Measurements from ENCODE around the gene KIAA0513.

The KIAA0513 gene

DNA sequence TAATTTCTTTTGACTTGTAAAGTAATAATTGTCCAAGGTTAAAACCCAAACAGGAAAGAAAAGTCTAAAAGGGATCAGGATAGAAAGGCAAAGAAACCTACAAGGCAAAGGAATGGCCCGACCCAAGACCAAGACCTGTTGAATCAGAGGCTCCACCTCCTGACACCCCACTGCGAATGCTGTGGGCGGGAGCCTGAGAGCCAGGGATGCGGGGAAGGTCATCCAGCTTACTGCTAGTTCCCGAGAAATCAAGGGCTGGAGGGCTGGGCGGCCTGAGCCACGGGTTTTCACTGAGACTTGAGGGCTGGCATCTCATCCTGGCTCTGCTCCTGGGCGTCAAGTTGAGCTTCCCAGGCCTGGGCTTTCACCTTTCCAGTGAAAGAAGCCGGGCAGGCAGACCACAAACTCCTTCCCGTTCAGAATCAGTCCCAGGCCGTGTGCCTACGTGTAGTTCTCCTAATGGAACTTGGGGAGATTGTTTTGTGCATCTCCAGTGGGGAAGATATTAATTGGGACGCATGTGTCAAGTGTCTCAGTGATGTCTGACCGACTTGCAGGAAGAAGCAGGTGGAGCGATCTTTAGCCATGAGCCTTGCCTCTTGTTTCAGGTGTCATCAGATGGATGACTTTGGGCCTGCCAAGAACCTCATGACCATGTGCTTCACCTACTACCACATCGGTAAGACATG, 47.8 kb downstream of the KIAA0513 start:
- DNase-seq, result no peak

DNA sequence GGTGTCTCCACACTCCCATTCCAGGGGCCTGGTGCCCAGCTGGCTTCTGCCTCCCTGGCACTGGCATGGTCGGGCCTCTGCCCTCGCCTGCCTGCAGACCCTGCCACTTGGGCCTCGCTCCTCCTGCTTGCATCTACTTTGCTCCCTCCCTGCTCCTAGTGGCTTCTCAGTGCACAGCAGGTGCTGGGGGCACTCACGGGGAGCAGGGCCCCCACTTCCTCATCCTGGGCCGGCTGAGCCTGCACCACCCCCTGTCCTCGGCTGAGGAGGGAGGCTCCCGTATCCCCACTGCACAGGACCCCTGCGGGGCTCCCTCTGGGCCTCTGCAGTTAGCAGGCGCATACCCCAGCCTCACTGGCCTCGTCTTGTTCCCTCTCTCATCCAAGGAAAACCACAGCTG, 49.4 kb downstream of the KIAA0513 start:
- DNase-seq, result no peak

DNA sequence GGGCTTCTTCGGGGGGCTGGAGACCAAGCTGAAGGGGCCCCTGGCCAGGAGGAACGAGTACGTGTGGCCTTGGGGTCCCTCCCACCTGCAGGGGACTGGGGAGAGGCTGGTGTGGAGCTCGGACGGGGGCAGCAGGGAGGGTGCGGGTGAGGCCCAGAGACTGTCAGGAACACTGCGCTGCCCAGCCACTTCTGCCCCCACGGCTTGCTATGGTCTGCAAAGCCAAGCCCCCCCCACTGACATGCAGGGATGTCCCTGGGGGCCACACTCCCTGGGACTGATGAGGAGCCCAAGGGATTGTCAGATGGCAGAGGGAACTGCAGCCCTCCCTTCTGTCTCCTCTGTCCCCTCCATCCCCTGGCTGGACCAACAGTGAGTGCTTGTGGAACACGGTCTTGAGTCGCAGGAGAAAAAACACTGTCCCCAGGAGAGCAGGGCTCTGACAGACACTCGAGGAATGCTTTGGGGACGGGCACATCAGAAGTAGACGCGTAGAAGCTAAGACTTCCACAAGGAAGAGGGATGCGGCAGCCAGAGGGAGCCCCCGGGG, 50.1 kb downstream of the KIAA0513 start:
- no peak for DNase-seq

DNA sequence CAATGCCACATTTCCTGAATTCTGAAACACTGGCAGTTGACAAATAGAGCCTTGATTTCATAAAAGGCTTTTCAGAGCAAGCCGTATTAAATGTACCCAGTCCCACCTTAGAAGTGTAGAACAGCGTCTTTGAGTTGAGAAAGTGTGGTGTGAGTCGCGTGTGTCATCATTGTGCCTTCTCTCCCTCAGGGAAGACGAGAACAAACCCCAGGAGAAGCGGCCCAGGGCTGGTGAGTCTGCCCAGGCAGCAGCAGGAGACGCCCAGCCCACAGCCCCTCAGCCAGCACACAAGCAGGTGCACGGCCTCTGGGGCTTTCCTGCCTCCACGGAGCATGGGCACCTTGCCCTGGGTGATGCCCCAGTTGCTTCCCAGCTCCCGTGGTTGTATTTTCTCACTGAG, 50.6 kb downstream of the KIAA0513 start:
- DNase-seq, result no peak

DNA sequence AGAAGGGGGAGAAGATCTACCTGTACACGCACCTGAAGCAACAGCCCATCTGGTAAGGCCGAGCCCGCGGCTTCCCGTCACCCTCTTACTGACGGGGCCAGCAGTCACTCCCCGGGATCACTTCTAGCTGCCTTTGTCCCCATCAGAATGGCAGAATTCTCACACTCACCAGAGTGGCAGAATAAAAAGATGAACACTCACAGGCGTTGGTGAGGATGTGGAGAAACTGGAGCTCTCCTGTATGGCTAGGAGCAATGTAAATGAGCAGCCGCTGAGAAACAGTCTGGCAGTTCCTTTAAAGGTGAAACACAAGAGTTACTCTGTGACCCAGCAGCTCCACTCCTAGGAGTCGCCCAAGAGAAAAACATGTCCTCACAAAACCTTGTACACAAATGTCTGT, 51.4 kb downstream of the KIAA0513 start:
- no peak for DNase-seq

DNA sequence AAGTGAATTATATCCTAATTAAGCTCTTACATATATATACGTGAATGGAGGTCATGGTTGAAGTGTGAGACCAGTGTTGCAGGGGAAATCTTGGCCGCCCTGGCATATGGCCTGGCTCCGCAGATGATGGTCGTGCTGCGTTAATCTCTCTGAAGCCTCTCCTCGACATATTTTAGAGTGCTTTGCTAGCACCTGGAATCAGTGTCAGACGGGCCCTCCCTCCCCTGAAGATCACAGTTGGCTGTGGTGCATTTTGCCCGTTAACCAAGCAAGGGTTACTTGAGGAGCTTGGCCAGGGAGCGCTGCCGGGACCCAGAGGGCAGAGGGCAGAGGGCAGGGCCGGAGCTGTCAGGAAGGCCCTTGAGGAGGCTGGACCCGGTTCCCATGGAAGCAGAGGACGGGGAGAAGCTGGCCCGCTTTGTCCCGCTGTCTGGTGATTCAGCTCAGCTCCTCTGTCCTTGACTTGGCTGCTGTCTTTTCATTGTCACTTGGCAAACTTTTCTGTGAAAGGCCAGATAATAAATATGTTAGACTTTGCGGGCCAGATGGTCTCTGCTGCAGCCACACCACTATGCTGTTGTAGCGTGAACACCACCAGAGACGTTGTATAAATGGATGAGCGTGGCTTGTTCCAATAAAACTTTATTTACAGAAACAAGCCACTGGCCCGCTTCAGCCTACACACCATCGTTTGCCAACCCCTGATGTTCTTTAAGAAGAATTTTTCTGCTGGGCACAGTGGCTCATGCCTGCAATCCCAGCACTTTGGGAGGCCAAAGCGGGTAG, 52.4 kb downstream of the KIAA0513 start:
- no peak for DNase-seq

DNA sequence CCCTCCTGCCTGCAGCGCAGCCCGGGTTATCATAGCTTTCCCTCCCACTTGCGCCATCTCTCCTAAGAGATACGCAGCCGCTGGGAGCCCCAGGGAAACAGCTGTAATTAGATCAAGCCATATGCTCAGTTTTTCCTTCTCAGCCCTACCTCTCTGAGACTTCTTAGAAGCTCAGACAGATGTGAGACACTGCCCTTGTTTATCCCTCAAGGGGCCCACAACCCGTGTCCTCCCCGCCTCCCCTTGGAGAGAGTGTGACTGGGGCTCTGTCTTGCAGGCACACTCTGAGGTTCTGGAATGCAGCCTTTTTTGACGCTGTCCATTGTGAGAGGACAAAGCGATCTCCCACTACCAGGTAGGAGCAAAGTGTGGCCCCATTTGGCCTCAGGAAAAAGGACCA, 53.4 kb downstream of the KIAA0513 start:
- no peak for DNase-seq

DNA sequence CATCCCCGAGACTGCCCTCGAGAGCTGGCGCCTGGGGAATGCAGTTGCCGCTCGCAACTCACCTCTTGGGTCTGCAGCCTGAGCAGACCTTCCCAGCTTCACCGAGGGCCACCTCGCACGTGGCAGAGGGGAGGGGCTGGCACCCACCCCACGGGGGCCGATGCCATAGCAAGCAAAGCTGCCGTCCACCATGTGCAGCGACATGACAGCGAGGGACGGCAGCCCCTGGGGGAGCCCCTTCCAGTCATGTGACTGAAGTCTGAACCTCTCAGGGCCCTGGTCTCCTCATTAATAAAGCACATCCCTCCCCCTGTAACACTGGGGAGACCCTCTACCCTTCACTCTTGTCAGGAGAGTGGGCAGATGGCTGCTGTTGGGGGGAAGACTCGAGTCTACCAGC, 54.2 kb downstream of the KIAA0513 start:
- DNase-seq, result no peak

DNA sequence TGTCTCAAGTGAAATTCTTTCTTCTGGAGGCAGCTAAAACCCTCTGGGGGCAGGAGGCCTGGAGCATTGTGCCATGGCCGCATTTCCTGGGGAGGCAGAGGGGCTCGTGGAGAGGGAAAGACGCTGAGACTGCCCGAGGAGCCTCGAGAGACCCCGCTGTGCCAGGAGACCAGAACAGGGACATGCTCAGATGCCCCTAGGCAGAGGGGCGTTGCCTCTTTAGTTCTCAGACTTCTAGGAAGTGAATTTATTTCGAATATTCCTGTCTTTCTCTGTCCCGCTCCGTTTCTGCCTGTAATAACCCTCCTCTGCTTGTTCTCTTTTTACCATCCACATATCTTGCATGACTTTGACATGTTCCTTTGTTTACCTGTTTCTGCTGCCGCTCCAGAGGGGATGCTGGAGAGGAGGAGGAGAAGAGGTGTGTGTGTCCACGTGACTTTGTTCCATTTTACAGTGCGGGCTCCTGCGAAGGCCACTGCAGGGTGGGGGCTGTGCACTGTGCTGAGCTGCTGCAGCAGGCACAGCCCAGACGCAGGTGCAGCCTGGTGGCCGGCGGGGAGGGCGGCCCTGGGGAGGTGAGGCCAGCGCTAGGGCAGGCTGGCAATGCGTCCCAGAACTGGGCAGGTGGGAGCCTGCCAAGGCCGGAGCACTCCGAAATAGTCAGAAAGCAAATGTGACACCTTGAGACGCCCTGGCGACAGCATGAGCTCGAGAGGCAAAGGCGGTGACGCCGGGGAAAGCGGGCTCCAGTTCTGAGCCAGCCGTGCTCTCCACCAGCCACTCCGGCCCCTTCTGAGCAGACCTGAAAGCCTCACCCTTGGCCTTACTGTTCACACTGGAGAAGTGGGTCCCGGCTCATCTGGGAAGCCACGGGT, 54.8 kb downstream of the KIAA0513 start:
- no peak for DNase-seq

DNA sequence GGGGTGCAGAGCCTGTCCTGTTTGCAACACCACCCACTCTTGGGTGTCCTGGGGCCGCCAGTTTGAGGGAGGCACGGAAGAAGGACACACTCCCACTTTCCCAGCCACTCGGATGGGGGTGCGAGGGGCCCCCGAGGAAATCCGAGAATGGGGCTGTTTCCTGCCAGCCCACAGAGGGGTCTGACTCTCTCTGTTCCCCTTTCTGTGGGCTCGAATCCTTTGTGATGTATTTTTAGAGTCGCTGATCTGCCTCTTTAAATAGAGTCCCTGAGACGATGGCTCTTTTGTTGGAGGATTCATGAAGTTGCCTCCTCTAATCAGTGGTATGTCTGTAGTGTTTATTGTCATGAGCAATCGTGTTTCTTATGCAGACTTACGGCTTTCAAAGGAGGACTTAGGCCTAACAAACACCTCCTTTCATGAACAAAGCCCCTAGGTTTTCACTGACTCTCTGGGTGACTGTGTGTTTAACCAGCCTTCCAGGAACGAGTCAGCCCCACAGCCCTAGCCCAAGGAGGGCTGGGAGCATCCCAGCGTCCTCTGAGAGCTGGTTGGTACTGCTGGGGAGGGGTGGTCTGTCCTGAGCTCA, 55.5 kb downstream of the KIAA0513 start:
- DNase-seq, result no peak

DNA sequence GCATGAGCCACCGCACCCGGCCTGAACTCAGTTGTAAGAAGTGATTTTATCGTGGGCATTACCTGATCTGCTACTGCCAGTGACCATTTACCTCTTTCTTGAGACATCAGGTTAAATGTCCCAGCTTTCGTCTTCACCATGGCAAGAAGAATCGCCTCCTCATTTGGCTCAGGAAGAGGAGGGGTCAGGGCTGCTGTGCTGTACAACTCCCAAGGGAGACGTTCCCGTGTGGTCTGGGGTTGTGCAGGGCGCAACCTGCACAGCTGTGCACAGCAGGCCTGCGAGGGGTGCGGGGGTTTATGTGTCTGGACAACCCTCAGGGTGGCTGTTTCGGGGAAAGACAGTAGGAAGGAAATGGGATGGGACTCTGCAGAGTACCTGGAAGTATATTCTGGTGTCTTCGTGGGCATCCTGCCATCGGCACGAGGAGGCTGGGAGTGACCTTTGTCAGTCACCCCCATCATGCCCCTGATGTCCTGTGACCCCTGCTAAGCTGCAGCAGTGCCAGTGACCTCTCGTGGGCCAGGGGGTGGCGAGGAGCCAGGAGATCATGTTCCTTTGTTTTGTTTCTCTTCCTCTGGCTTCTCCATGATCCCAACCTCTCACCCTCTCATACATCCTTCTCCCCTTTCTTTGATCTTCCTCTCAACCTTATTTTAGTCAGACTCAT, 57.4 kb downstream of the KIAA0513 start:
- no peak for DNase-seq

DNA sequence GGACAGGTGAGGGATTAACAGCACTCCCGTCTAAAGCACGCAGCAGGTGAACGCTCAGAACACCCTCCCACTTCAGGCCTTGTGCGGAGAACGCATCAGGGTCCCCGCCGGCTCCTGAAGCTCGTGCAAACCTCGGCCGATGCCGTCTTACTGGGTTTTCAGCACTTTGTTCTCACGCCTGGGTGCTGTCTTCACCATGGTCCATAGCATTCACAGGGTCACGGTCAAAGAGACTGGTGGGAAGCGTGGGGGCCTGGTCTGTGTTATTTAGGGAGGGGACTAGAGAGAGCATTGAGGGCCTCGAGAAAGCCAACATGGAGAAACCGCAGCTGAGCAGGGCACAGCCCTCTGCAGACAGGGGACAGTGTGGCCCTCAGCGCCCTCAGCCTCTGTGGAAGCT, 58.1 kb downstream of the KIAA0513 start:
- DNase-seq, result no peak

DNA sequence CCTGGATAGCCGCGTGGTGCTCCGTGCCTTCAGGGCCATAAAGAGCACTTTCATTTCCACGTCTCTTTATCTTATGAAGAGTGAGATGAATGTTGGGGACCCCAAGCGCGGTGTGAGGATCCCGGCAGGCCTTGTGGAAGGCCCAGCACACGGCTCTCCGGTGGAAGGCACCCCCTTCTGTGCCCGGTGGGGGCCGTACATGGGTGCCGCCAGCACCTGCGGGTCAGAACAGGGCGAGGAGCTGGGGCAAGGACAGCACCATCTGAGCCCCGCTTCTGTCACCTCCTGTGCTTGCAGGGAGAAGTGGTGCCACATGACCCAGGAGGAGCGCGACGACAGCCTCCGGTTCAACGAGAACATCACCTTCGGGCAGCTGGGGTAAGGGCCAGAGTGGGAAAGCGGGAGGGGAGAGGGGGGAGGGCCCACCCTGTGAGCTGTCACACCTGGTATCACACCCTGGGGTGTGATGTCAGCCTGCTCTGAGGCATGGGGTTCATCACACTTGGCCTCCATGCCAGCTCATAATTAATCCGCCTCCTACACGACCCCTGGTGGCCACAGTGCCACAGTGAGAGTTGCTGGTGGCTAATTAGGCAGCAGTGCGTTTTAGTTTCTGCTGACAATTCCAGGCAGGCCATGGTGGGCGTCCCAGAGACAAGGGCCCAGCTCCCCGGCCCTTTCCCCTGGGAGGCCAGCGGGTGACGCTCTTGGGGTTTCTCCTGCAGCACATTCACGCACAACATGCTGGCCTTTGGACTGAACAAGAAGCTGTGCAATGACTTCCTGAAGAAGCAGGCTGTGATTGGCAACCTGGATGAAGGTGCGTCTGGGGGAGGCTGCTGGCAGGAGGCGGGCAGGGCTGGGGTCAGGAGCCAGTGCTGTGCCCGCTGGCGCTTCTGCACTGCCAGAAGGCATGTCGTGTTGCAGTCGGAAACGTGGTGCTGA, 59.0 kb downstream of the KIAA0513 start:
- DNase-seq, result peak in 1 of 2 experiments; percentile 8

DNA sequence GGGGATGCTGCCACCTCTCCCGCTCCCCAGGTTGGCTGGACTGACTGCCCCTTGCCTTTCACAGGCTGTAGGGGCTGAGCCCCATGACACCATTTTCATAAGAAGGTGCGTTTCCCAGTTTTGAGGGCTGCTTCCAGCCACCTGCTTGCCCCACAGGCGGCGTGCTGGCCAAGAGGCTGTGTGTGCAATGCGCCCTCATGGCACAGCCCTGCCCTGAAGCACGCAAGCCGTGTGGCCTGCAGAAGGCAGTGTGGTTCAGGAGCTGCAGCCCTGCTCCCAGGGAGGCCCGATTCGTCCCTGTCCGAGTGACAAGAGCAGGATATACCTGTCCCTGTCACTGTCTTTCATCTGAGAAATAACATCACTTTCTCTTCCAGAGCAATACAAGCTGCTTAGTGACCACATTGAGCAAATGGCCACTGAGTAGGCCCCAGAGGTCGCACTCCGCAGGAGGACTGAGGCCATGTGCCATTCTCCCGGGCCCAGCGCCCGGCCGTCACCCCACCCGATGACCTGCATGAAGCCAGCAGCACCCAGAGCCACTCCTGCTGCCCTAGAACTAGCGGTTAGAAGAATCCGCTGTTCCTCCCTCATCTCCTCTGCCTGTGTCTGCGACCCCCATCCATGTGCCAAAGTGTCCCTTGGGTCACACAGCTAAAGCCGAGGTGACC, 60.4 kb downstream of the KIAA0513 start:
- no peak for DNase-seq

DNA sequence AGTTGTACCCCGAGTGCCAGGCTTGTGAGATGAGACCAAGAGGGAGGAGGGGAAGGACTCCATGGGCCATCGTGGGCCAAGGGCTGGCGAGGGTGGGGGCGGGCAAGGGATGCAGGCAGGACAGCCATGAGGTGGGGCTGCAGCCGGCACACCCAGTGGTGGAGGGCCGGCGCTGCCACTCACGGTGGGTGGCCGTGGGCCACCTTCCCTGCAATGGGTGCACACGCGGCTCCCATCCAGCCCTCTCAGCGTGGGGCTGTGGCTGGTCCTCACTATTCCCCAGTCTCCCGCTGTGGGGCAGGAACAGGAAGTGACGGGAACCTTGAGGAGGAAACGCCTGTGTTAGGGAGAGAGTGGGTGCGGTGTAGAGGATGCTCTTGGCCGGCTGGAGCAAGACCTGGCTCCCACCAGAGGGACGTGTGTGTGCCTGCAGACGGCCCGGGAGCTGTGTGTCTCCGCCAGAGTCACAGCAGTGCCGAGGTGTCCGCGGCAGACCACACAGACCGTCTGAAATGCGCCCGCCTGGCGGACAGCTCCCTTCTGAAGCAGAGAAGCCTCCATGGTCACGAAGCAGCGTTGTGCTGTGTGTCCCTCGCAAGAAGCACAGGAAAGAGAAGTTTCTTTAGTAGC, 61.1 kb downstream of the KIAA0513 start:
- DNase-seq, result no peak

DNA sequence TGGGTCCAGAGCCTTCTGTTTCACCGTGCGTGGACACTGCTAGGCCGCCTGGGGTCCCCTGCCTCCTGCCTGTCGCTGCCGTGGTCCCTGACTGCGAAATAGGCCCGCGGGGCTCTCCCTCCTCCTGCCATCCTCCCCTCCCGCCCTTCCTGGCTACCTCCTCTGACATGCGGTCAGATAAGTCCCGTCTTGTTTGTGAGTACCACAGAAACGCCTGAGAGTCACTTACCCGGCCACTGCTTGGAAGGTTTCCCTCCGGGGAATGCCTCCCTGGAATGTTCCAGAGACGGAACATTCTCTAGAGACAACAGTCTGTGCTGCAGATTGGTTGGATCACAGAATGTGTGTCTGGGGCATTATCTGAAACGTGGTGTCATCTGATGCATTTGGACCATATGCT, 61.9 kb downstream of the KIAA0513 start:
- no peak for DNase-seq

DNA sequence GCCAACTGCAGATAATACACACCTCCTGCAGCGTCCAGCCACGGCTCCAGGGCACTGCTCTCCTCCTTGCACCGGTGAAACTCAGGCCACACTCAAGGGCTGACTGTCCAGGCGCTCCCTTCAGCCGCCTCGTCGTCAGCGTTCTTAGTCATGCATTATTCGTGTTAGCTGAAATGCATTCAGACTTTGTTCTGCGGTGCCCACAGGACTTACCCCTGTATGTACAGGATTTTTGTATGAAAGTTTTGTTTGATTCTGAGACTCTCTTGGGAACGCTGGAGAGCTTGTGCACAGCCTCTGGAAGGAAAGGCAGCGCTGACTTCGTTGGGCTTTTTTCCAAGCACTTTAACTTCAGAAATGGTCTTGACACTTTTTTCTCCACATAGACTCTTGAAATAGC, 62.6 kb downstream of the KIAA0513 start:
- DNase-seq, result no peak

DNA sequence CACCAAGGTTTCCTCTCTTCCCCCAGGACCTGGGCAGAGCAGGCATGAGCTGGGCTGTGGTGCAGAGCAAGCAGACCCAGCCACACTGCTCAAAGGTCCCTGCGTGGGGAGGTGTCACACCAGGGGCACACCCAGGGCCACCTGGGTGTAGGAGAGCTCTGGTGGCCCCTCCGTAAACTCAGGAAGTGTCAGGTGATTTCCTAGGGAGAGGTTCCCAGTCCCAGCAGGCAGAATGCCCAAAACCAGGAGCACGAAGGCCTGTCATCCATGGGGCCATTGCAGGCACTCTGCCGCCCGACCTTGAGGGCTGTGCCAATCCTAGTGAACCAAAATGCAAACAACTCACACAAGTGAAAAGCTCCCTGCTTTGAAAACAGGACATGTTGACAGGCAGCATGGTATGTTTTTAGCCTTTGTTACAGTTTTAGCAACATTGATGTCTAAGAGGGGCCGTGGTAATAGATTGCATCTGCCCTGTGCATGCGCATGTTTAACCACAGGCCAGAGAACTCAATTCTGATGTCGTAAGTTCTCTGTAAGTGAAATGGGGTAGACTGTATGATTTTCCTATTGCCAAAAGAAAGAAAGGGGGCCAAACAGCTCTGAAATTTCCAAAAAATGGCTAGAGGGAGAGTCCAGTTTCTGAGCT, 63.4 kb downstream of the KIAA0513 start:
- DNase-seq, result no peak

DNA sequence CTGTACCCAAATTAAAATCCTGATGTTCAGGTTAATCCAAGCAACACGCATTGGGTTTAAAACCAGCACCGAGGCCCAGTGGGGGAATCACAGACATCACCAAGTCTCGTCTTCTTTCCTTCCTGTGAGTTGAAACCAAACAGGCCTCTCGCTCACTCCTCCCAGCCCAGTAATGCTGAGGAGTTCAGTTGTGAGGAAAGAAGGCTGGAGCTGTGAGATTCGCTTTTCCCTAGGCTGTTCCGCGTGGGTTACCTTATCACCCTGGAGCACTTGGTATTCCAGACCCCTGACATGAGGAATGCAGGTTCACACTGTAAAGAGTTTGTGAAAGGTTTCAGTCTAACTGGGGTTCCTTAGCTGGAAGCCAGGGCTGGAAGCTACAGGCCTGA, 63.9 kb downstream of the KIAA0513 start:
- no peak for DNase-seq

DNA sequence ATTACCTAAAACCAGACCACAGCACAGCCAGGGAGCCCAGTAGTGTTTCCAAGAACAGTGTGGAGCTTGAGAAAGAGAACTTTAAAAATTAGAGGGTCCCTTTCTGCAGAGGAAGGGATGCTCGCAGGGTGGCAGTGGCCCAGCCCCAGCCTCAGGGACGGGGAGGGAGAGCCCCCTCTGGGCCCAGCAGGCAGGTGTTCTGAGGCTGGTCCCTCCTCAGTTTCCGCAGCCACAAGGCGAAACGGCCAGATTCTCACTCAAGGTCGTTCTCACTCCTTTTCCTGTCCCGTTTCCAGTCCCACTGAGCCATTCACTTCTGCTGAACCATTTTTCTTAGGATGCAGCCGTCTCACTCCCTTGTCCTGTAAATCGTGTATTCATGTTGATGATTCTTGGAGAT, 64.7 kb downstream of the KIAA0513 start:
- no peak for DNase-seq
